HG03139 (cell line): ENCODE results near the gene TCEAL7.
"Not testable (repeated sequence)": the region's sequence is repeated elsewhere in the genome, so short reads cannot be mapped to it uniquely, and the experiment has no call there.

Source experiments
- ATAC-seq: cut with Tn5 transposase; IDR thresholded peaks from one replicate; pipeline ENCODE4 v1.9.1; 2021; ENCODE audit not compliant: unreplicated experiment

Gene TCEAL7

DNA sequence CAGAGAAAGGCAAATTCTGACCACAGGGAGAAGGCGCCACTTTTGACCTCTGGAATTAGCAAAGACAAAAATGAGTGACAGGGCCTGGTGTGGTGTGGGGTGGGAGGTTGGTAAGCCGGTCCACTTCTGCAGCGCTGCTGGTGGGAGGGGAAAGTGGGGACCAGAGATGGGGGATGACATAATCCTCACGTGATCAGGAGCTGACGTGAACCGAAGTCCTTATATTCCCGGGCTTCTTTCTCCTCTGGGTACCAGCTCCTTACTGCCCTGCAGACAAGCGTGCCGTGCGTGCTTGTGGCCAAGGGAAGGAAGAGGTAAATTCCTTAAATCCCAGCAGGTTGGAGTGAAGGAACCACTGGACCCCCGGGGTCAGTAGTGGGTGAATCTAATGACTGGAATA is at the start of gene TCEAL7:
Gene TCEAL7, plus strand, starts transcription at position 249 of the 400 bp plus-strand sequence. CDS start 1,165 bp downstream, outside the sequence.
- no peak for ATAC-seq

GRCh38 chrX:103293118-103293517 is 36.9 kb upstream of the TCEAL7 start:
- no peak for ATAC-seq

GRCh38 chrX:103304705-103305104 is 25.3 kb upstream of the TCEAL7 start:
- no peak for ATAC-seq

GRCh38 chrX:103305666-103306065 is 24.4 kb upstream of the TCEAL7 start:
- ATAC-seq: not testable (repeated sequence)

DNA sequence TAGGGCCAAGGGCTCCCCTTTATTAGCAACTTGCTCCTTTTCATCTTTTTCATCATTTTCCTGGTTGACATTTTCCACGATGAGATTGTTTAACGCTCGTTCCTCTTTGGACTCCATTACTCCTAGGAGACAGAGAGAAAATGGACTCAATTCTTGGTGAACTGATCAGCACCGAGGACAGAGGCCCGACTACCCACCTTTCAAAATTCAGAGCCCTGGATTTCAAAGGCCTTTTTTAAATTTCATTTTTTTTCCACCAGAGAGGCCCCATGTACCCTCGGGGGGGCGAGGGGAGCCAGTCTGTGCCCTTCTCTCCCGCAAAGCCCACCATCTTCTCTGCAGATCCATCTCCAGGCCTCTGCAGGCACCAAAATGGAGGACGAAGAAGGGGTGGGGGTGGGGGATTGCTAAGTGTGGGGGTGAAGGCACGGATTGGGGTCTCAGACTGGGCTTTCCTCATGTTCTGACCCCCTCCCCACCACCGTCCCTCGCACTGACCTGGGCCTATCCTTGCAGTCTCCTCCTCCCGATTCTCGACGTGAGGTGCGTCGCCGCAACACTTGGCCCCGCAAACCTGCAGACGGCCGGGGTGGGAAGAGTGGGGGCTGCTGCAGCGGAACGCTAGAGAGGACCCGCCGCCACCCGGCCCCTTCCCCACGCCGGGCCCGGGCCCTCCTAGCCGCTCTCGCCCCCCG is 20.0 kb upstream of the TCEAL7 start:
- ATAC-seq: no peak

GRCh38 chrX:103310555-103311398 is 19.3 kb upstream of the TCEAL7 start, which contains the start of gene BEX2:
Gene BEX2 (minus strand): TSS chrX:103310990. CDS start chrX:103309976, 1,014 bp downstream.
- peak; percentile 85 for ATAC-seq

DNA sequence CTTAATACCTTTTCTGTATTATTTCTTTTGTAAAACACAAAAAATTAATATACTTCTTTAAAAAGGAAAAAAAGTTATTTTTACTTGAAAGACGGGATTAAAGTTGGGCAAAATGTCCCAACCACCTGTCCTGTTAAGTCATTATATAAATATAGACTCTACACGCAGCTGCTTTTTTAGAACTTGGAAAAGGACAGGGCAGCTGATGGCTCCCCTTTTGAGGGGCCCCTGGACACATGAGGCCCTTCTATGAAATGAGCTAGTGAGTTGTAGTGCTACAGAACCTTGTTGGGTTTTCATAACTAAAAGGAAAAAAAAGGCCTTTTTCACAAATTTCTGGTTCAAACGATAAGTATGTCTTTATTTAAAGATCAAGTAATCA is 18.6 kb upstream of the TCEAL7 start:
- ATAC-seq: no peak

DNA sequence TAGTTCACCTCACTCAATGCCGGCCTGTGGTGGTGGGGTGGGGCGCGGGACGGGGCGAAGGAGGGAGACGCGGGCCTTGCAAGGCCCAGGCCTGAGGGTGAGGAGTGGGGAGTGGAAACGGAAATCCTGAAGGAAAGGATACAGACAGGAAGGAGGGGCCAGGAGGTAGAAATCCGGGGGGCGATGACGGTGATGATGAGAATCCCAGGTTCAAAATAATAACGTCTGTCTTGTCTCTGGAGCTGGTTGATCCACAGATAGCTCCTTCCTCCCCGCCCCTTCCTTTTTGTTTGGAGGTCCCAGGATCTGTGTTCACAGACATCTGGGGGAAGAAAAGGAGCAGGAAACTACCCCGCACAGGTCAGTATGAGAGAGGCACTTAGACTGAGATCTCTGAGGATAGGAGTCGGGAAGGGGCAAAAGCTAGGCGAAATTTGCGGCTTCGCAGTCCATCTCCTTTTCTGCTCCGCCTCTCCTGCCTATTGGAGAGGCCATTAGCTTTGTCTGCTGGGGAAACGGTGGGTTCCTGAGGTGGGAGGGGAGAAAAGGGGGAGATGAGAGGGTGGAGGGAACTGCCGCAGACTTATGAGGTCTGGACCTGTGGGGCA is 746 bp downstream of the TCEAL7 start:
- ATAC-seq: no peak

DNA sequence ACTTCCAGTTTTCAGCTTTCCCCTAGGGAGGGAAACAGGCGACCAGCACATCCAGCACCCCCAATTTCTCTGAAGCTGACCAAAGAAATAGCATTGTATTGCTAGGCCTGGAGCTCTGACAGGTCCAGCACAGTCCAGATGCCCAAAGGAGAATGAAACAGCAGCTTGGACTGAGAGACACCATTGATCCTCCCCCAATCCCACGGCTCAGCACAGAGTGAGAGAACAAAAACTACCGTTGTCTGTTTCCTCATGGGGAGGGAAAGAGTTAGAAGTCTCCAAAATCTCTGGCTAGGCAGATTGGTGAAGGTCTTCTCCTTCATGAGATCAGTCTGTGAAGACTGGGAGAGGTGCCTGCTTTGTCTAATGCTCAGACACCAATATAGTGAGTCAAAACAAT is 8.6 kb downstream of the TCEAL7 start:
- no peak for ATAC-seq

DNA sequence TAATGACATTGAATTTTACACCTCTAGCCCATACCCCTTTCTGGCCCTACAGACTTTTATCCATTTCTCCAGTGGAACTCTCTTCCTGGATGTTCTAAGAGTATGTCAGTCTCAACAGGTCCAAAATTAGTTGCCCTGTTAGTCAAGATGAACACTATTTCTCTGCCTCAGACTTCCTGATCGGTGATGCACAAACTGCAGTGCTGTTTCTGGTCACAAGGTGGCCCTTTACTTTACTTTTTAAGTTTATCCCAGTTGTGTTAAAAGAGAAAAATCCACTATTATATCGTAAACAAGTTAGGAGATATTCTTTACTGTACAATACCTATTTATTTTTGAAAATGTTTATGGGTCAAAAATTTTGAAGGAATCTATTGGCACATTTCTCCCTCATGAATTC is 13.1 kb downstream of the TCEAL7 start:
- ATAC-seq: no peak

DNA sequence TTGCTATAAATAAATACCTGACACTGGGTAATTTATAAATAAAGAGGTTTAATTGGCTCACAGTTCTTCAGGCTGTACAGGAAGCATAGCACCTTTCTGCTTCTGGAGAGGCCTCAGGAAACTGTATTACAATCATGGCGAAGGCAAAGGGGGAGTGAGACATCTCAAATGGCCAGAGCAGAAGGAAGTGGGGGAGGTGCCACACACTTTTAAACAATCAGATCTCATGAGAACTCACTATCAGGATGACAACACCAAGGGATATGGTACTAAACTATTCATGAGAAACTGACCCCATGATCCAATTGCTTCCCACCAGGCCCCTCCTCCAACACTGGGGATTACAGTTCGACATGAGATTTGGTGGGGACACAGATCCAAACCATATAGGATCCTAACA is 14.6 kb downstream of the TCEAL7 start:
- ATAC-seq: no peak

GRCh38 chrX:103347682-103348397 is 17.8 kb downstream of the TCEAL7 start:
- ATAC-seq: no peak

GRCh38 chrX:103356130-103356798 is 26.2 kb downstream of the TCEAL7 start, which contains the start of gene TCEAL9:
Gene TCEAL9 (plus strand): TSS chrX:103356506. CDS start chrX:103357685, 1,179 bp downstream.
- no peak for ATAC-seq

- ATAC-seq: no peak
Measured at GRCh38 chrX:103356858-103357257, 26.8 kb downstream of the TCEAL7 start.

GRCh38 chrX:103357871-103358270 is 27.8 kb downstream of the TCEAL7 start:
- no peak for ATAC-seq

- not testable (repeated sequence) for ATAC-seq
Measured at GRCh38 chrX:103359605-103360004, 29.6 kb downstream of the TCEAL7 start.

DNA sequence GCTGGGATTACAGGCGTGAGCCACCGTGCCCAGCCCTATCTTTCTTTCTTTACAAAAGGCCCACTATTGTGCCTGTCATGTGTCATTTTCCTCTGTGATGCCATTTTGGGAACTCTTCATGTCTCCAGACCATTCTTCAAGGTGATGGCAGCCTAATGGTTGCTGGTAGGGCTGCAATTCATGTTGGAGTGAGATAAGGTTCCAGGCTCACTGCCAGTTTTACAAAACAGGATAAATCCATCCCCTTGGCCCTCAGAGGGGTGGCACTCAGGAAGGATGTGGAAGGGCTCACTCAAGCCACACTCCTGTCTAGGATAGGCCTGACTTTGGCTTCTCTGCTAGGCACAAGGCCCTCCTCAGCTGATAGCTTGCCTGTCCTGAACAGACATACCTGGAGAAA is 30.1 kb downstream of the TCEAL7 start:
- no peak for ATAC-seq

DNA sequence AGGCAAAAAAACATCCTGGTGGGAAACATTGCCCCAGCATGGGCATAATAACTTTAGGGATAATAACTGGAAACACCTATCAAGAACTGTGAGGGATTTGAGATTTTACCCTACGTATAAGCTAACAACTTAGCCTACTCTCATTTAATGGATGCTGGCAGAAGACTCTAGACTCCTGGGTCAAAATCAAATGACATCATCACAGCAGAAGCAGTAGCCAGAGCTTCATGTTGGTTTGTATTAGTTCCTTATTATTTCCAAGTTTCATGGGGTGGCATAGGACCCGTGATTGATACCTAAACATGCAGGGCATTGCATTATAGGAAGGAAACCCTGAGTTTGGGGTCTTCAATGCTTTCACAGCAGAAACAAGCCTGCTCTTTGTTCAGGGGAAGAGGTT is 30.9 kb downstream of the TCEAL7 start:
- ATAC-seq: no peak

GRCh38 chrX:103361798-103362197 is 31.8 kb downstream of the TCEAL7 start:
- ATAC-seq: no peak

DNA sequence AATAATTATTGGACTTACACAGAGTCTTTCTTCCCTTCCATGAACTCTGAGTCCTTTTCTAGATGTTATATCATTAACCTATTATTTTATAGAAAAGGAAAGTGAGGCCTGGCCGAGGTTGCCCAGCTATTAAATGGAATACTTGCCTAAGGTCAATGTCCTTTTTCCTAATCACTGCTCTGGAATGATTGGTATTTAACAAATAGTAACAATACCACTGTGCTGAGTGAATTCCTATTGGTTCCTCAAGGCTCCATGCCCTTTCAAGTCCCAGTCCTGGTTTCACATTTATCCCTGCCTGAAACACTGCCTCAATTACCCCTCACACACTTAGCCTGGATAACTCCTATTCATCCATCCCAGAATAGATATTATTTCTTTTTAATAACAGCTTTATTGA is 32.4 kb downstream of the TCEAL7 start:
- ATAC-seq: no peak
